GM18505 (cell line): ENCODE data around the gene SLC7A14.
A peak's percentile ranks its signal among the peaks of the same experiment; 100 is the strongest.

Experiments used
- ATAC-seq: cut with Tn5 transposase; IDR thresholded peaks from one replicate; pipeline ENCODE4 v1.9.1; 2021; ENCODE audit not compliant: unreplicated experiment
- POLR2A ChIP-seq: IDR thresholded peaks from 4 replicates; pipeline ENCODE4 v1.6.1; 2011; ENCODE audit warnings: borderline replicate concordance; ENCODE audit not compliant: insufficient read depth, insufficient read length; ENCODE audit errors: extremely low read depth

SLC7A14 gene

GRCh38 chr3:170536712-170537111 lies 49.2 kb downstream of the SLC7A14 start:
- ATAC-seq = no peak
- TF ChIP-seq POLR2A = no peak

- TF ChIP-seq POLR2A = no peak
These were observed 51.6 kb downstream of the SLC7A14 start for GRCh38 chr3:170534227-170534626.

GRCh38 chr3:170532573-170532972 lies 53.3 kb downstream of the SLC7A14 start:
- ATAC-seq = no peak
- TF ChIP-seq POLR2A = no peak

More at GRCh38 chr3:170534227-170534626, 51.6 kb downstream of the SLC7A14 start:
- no peak for ATAC-seq

- no peak for ATAC-seq
These were observed 54.1 kb downstream of the SLC7A14 start for GRCh38 chr3:170531657-170532335.

GRCh38 chr3:170531054-170531453 lies 54.8 kb downstream of the SLC7A14 start:
- no peak for TF ChIP-seq POLR2A
- no peak for ATAC-seq

More at GRCh38 chr3:170531657-170532335, 54.1 kb downstream of the SLC7A14 start:
- TF ChIP-seq POLR2A = no peak

- ATAC-seq = no peak
These were observed 56.0 kb downstream of the SLC7A14 start for GRCh38 chr3:170529912-170530311.

GRCh38 chr3:170529346-170529745 lies 56.5 kb downstream of the SLC7A14 start:
- TF ChIP-seq POLR2A = no peak
- no peak for ATAC-seq

More at GRCh38 chr3:170529912-170530311, 56.0 kb downstream of the SLC7A14 start:
- TF ChIP-seq POLR2A = no peak

- no peak for ATAC-seq
- TF ChIP-seq POLR2A = no peak
These were observed 57.1 kb downstream of the SLC7A14 start for GRCh38 chr3:170528726-170529125.

GRCh38 chr3:170524073-170524472 lies 61.8 kb downstream of the SLC7A14 start:
- TF ChIP-seq POLR2A = no peak
- ATAC-seq = no peak

- ATAC-seq = peak; percentile 68
- TF ChIP-seq POLR2A = no peak
These were observed 62.6 kb downstream of the SLC7A14 start for GRCh38 chr3:170523248-170523647.

- no peak for ATAC-seq
- no peak for TF ChIP-seq POLR2A
These were observed 63.7 kb downstream of the SLC7A14 start for GRCh38 chr3:170522201-170522600.

- ATAC-seq = no peak
- no peak for TF ChIP-seq POLR2A
These were observed 64.9 kb downstream of the SLC7A14 start for GRCh38 chr3:170520996-170521395.

- ATAC-seq = no peak
- TF ChIP-seq POLR2A = no peak
These were observed 68.5 kb downstream of the SLC7A14 start for GRCh38 chr3:170517242-170517945.

GRCh38 chr3:170513642-170514041 lies 72.2 kb downstream of the SLC7A14 start:
- TF ChIP-seq POLR2A = no peak

More at GRCh38 chr3:170513642-170514041, 72.2 kb downstream of the SLC7A14 start:
- ATAC-seq = no peak
